Measurements from ENCODE around the gene ADGRE2.

- TF ChIP-seq CTCF (IDR thresholded peaks at IDR 0.05) (no peak), JUN (IDR thresholded peaks at IDR 0.05) (no peak), HDAC2 (IDR thresholded peaks at IDR 0.05) (no peak), CHD2 (IDR thresholded peaks at IDR 0.05; ENCODE audit: low read length, partially characterized antibody) (no peak), POLR2A (IDR thresholded peaks at IDR 0.05; ENCODE audit: low read length) (no peak), RAD21 (conservative IDR thresholded peaks at IDR 0.05 in 1 of 2, IDR thresholded peaks at IDR 0.05 in 1 of 2) (no peak), CBX8 (IDR thresholded peaks at IDR 0.05) (no peak), POLR2AphosphoS2 (conservative IDR thresholded peaks at IDR 0.05; ENCODE audit: low read length) (no peak), RCOR1 (IDR thresholded peaks at IDR 0.05; ENCODE audit: low read depth, low read length) (no peak), MYC (IDR thresholded peaks at IDR 0.05; ENCODE audit: borderline replicate concordance, low read length) (no peak)
These were observed 10.4 kb downstream of the ADGRE2 start for GRCh38 chr19:14768001-14768400.
